Endothelial cell of umbilical vein (primary cell): ENCODE measurements around the gene CNTN3. TPM values are rescaled to one million over a fixed set of nuclear protein-coding genes. Genes with fewer than 3 reads are reported as not detected.

Source experiments
- BruUV-seq: library from RNA; stranded (reverse); fragments of 400-500 nt; replicated peaks from 2 replicates; lab custom pipeline; 2021; lab: Mats Ljungman, UMichigan
- CTCF ChIA-PET: fragments of 300-600, 350-600 bp; sonication (Branson Sonifier 250); formaldehyde crosslinking; loops from one replicate; lab custom pipeline; 2021; ENCODE audit warnings: antibody characterized with exemption, inconsistent platforms; lab: Charles Lee
- POLR2A ChIA-PET: fragments of 300-600, 350-600 bp; sonication (Branson Sonifier 250); formaldehyde crosslinking; loops from one replicate; lab custom pipeline; 2021; ENCODE audit warnings: antibody characterized with exemption, inconsistent platforms; lab: Charles Lee
- DNase-seq: peaks from one replicate; pipeline ENCODE4 v3.0.0-alpha.2; 2011; ENCODE audit warnings: low read depth, low spot score
- FAIRE-seq: peaks from 2 replicates; lab custom pipeline; 2011; peaks lifted over from hg19 to GRCh38; lab: Jason Lieb, UNC
- H2AFZ ChIP-seq: 2 replicates; pipeline ENCODE4 v1.6.0; 2012; ENCODE audit warnings: low read depth, low read length, control low read depth, inconsistent platforms
- H3K27ac ChIP-seq: 2 replicates; pipeline ENCODE4 v1.5.1; 2011; ENCODE audit warnings: low read depth, mild to moderate bottlenecking, control low read depth, low read length, moderate library complexity; ENCODE audit not compliant: insufficient read depth
- H3K27me3 ChIP-seq, 2 experiments: 2 replicates each; pipeline versions ENCODE4 v1.6.0 to v1.6.1; 2011; ENCODE audit warnings: low read length in 2 of 2, mixed read lengths in 1 of 2; ENCODE audit not compliant: control insufficient read depth in 2 of 2, insufficient read depth in 2 of 2
- H3K36me3 ChIP-seq, 2 experiments: 2 replicates in 1 of 2; 3 replicates in 1 of 2; pipeline ENCODE4 v1.5.1; 2011; ENCODE audit warnings: low read length in 2 of 2, mild to moderate bottlenecking in 1 of 2, moderate library complexity in 1 of 2; ENCODE audit not compliant: control insufficient read depth in 2 of 2, insufficient read depth in 2 of 2; ENCODE audit errors: extremely low read depth in 1 of 2
- H3K4me1 ChIP-seq: 3 replicates; pipeline ENCODE4 v1.5.1; 2011; ENCODE audit warnings: mild to moderate bottlenecking, low read length; ENCODE audit not compliant: control insufficient read depth, insufficient read depth; ENCODE audit errors: extremely low read depth
- H3K4me2 ChIP-seq: 2 replicates; pipeline ENCODE4 v1.6.1; 2011; ENCODE audit warnings: low read length, control low read depth, mixed read lengths; ENCODE audit not compliant: insufficient read depth
- H3K4me3 ChIP-seq, 3 experiments: fragments of 200-600 bp in 1 of 3; sonication (generic), shearing (Covaris generic) in 1 of 3; replicated peaks in 1 of 3; 2 replicates each; pipeline ENCODE4 v1.5.1; 2011 to 2016; ENCODE audit warnings: control low read depth in 3 of 3, low read length in 3 of 3, mild to moderate bottlenecking in 2 of 3, inconsistent platforms in 1 of 3, low read depth in 1 of 3, moderate library complexity in 1 of 3; ENCODE audit not compliant: insufficient read depth in 1 of 3
- H3K79me2 ChIP-seq: 2 replicates; pipeline ENCODE4 v1.6.0; 2012; ENCODE audit warnings: low read length, inconsistent platforms; ENCODE audit not compliant: control insufficient read depth, insufficient read depth
- H3K9ac ChIP-seq: replicated peaks from 2 replicates; pipeline ENCODE3; 2011; ENCODE audit warnings: low read length, control low read depth; ENCODE audit not compliant: insufficient read depth; ENCODE audit errors: extremely low read depth
- H3K9me1 ChIP-seq: replicated peaks from 3 replicates; pipeline ENCODE4 v1.6.0; 2011; ENCODE audit warnings: mild to moderate bottlenecking, low read length; ENCODE audit not compliant: control insufficient read depth, insufficient read depth; ENCODE audit errors: extremely low read depth
- H3K9me3 ChIP-seq: replicated peaks from 2 replicates; pipeline ENCODE4 v1.5.1; 2012; ENCODE audit warnings: low read length, inconsistent platforms; ENCODE audit not compliant: control insufficient read depth, insufficient read depth
- H4K20me1 ChIP-seq: replicated peaks from 2 replicates; pipeline ENCODE3; 2011; ENCODE audit warnings: mild to moderate bottlenecking, low read length; ENCODE audit not compliant: control insufficient read depth, insufficient read depth; ENCODE audit errors: extremely low read depth
- CTCF ChIP-seq, 2 donors: IDR thresholded peaks; 1 replicate in 1 of 2; 2 replicates in 1 of 2; pipeline ENCODE4 v1.5.1; 2011; ENCODE audit warnings: low read length in 2 of 2, mild to moderate bottlenecking in 2 of 2, moderate library complexity in 2 of 2, control low read depth in 1 of 2, inconsistent platforms in 1 of 2, low read depth in 1 of 2; ENCODE audit not compliant: insufficient read depth in 1 of 2; ENCODE audit errors: extremely low read depth in 1 of 2
- EZH2 ChIP-seq: IDR thresholded peaks from 2 replicates; pipeline ENCODE4 v1.6.1; 2012; ENCODE audit warnings: borderline replicate concordance, low read depth, mild to moderate bottlenecking, moderate library complexity, low read length, inconsistent platforms; ENCODE audit not compliant: severe bottlenecking
- FOS ChIP-seq: IDR thresholded peaks from 2 replicates; pipeline ENCODE4 v1.6.1; 2011; ENCODE audit warnings: mild to moderate bottlenecking, low read length, moderate library complexity, borderline replicate concordance; ENCODE audit not compliant: insufficient read depth
- GATA2 ChIP-seq: IDR thresholded peaks from 2 replicates; pipeline ENCODE4 v1.7.0; 2011; ENCODE audit warnings: low read depth, mild to moderate bottlenecking, moderate library complexity, mixed read lengths, low read length; ENCODE audit not compliant: insufficient read length, insufficient read depth
- JUN ChIP-seq: IDR thresholded peaks from 2 replicates; pipeline ENCODE4 v1.6.1; 2011; ENCODE audit warnings: borderline replicate concordance, low read depth; ENCODE audit not compliant: insufficient read length, insufficient read depth
- MAX ChIP-seq: IDR thresholded peaks from 2 replicates; pipeline ENCODE4 v1.6.1; 2011; ENCODE audit not compliant: insufficient read depth, insufficient read length
- MYC ChIP-seq: IDR thresholded peaks from one replicate; pipeline ENCODE4 v1.6.1; 2011; ENCODE audit warnings: mild to moderate bottlenecking, low read depth, low read length
- POLR2A ChIP-seq: IDR thresholded peaks from 2 replicates; pipeline ENCODE4 v1.6.1; 2012; ENCODE audit warnings: low read depth, mild to moderate bottlenecking, control low read depth, low read length
- POLR2AphosphoS5 ChIP-seq: IDR thresholded peaks from 2 replicates; pipeline ENCODE4 v1.6.1; 2012; ENCODE audit warnings: low read depth, mild to moderate bottlenecking, control low read depth, low read length, moderate library complexity; ENCODE audit not compliant: insufficient read depth
- dilution Hi-C: fragments of 300-500 bp; cut with MboI; formaldehyde crosslinking; loops from one replicate; pipeline ENCODE4 v1.15.0; 2019; ENCODE audit warnings: low sequenced_read_pairs; ENCODE audit not compliant: extremely low pct_ligation_motif_present
- intact Hi-C: fragments of 100-400 bp; cut with micrococcal nuclease; formaldehyde crosslinking; loops from one replicate; pipeline ENCODE4 v1.10.0; 2022
- polyA plus RNA-seq, 4 experiments: library from polyadenylated mRNA; depleted of rRNA in 3 of 4; stranded (reverse) in 3 of 4; unstranded in 1 of 4; fragments of >200 nt; gene quantifications; 2 replicates each; pipeline versions ENCODE4 v1.2.1 to v1.2.3, GENCODE V29; 2011 to 2012; ENCODE audit warnings: missing spikeins in 1 of 4
- total RNA-seq: library from RNA; stranded (reverse); gene quantifications from 2 replicates; pipeline ENCODE4 v1.2.3, GENCODE V29; 2021

CNTN3 gene
- total and polyA plus RNA-seq, 2 donors (not counting 3 experiments of a cell fraction or from before 2014, with no cell fraction given), result 0.03 TPM; not detected in 1

DNA sequence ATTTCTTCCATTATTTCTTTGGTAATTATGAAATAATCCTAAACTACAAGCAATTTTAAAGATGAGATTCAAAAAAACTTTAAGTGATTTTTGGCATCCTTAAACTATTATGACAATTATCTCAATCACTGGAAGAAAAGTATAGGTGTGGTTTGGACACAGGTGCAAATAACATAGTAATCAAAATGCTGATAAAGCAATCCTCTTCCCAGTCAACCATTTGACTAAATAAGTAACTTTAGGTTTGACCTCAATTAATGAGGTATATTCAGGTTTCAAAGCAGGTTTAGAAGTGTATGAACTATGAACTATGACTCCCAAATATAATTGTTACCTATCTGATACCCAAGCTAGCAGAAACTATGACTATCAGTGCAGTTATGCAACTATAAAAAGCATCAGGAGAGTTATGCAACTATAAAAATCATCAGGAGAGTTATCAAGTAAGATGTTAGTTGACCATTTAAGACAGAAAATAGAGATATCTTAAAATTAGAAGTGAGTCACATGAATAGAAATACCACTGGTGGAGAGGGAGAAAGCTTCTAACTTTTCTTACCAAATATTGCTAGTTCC lies 8.9 kb upstream of the CNTN3 start:
- H3K27ac ChIP-seq, result no peak overlapping the region
- H3K36me3 ChIP-seq, result no peaks in the 10 kb centered on the region
- no peaks in the 10 kb centered on the region for H4K20me1 ChIP-seq
- no peak overlapping the region for H2AFZ ChIP-seq
- ChIA-PET POLR2A (no interaction called here), CTCF (no interaction called here)
- H3K9me3 ChIP-seq, result peaks cover 1% of the 10 kb centered on the region
- no peak overlapping the region for H3K4me2 ChIP-seq
- H3K9me1 ChIP-seq, result no peaks in the 10 kb centered on the region
- dilution Hi-C loops (no loop called here), intact Hi-C loops (no loop called here)
- TF ChIP-seq CTCF (IDR thresholded peaks at IDR 0.05; ENCODE audit: extremely low read depth in 1 of 2, insufficient read depth in 1 of 2, low read depth in 1 of 2, low read length in 2 of 2) (no peak), GATA2 (no peak), POLR2A (no peak), MAX (no peak), JUN (no peak)
- H3K27me3 ChIP-seq, result no peaks in the 10 kb centered on the region
- H3K4me3 ChIP-seq, result no peak overlapping the region
- H3K9ac ChIP-seq, result no peak overlapping the region
- FAIRE-seq (no peak), DNase-seq (no peak)
- BruUV-seq, result no TSS peak
- H3K79me2 ChIP-seq, result no peaks in the 10 kb centered on the region
- H3K4me1 ChIP-seq, result no peaks in the 10 kb centered on the region

DNA sequence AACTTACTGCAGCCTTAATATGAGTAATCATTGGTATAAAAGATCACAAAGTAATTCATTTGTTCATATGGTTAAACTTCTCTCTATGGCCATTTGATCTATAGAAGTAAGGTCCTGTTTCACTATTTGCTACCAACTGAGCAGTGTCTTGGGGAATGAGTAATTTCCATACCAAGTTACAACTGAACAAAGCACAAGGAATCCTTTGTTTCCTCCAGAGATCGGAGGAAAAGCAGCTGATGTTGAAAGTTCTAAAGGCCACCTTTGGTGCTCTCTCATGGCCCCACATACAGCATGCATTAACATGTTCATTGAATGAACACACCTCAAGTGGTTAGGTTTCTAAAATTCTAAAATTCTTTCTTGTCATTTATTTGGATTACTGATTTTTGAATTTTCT lies 7.1 kb upstream of the CNTN3 start:
- no peak overlapping the region for H2AFZ ChIP-seq
- TF ChIP-seq MAX (no peak), POLR2AphosphoS5 (no peak), POLR2A (no peak), GATA2 (no peak), EZH2 (no peak), JUN (no peak), FOS (no peak), CTCF (IDR thresholded peaks at IDR 0.05; ENCODE audit: extremely low read depth in 1 of 2, insufficient read depth in 1 of 2, low read depth in 1 of 2, low read length in 2 of 2) (no peak), MYC (no peak)
- no peaks in the 10 kb centered on the region for H3K4me1 ChIP-seq
- no peaks in the 10 kb centered on the region for H3K9me1 ChIP-seq
- H3K79me2 ChIP-seq, result no peaks in the 10 kb centered on the region
- no peak overlapping the region for H3K4me3 ChIP-seq
- BruUV-seq, result no TSS peak
- H3K9me3 ChIP-seq, result peaks cover 1% of the 10 kb centered on the region
- H3K27me3 ChIP-seq, result no peaks in the 10 kb centered on the region
- no peak for DNase-seq
- H3K27ac ChIP-seq, result no peak overlapping the region
- no peak overlapping the region for H3K4me2 ChIP-seq
- ChIA-PET CTCF (no interaction called here), POLR2A (no interaction called here)
- H4K20me1 ChIP-seq, result no peaks in the 10 kb centered on the region
- intact Hi-C loops, result no loop called here
- no peaks in the 10 kb centered on the region for H3K36me3 ChIP-seq
- no peak for FAIRE-seq
- dilution Hi-C loops, result no loop called here
- no peak overlapping the region for H3K9ac ChIP-seq
